ENCODE results near the gene PDCD1. TPM values are rescaled to one million over a fixed set of nuclear protein-coding genes. Genes with fewer than 3 reads are reported as not detected.
"Not testable (repeated sequence)": the region's sequence is repeated elsewhere in the genome, so short reads cannot be mapped to it uniquely, and the experiment has no call there.

The PDCD1 gene
- total RNA-seq, 1 donor from 2014 or later = 0.57 TPM

- DNase-seq (ENCODE audit: low spot score) = peak; percentile 71
These were observed 19.6 kb upstream of the PDCD1 start for GRCh38 chr2:241877989-241878970.

GRCh38 chr2:241877197-241877685 is 18.5 kb upstream of the PDCD1 start:
- DNase-seq (ENCODE audit: low spot score) = no peak

GRCh38 chr2:241876528-241877196 is 18.0 kb upstream of the PDCD1 start:
- DNase-seq (ENCODE audit: low spot score) = no peak

GRCh38 chr2:241875754-241876527 is 17.2 kb upstream of the PDCD1 start:
- not testable (repeated sequence) for DNase-seq (ENCODE audit: low spot score)

GRCh38 chr2:241874277-241874925 is 15.7 kb upstream of the PDCD1 start:
- no peak for DNase-seq (ENCODE audit: low spot score)

GRCh38 chr2:241873803-241874110 is 15.1 kb upstream of the PDCD1 start:
- no peak for DNase-seq (ENCODE audit: low spot score)

- DNase-seq (ENCODE audit: low spot score) = no peak
These were observed 14.5 kb upstream of the PDCD1 start for GRCh38 chr2:241873081-241873802.

GRCh38 chr2:241872313-241872642 is 13.6 kb upstream of the PDCD1 start:
- no peak for DNase-seq (ENCODE audit: low spot score)

- no peak for DNase-seq (ENCODE audit: low spot score)
These were observed 13.0 kb upstream of the PDCD1 start for GRCh38 chr2:241871538-241872312.

GRCh38 chr2:241870611-241871537 is 12.2 kb upstream of the PDCD1 start:
- no peak for DNase-seq (ENCODE audit: low spot score)

- DNase-seq (ENCODE audit: low spot score) = no peak
These were observed 11.4 kb upstream of the PDCD1 start for GRCh38 chr2:241870081-241870541.

- no peak for DNase-seq (ENCODE audit: low spot score)
These were observed 10.6 kb upstream of the PDCD1 start, which contains the start of gene RTP5 for GRCh38 chr2:241869087-241869961. Gene RTP5, plus strand, starts transcription at chr2:241869729. Its CDS starts 28 bp downstream, at chr2:241869757.

GRCh38 chr2:241868661-241869081 is 10.0 kb upstream of the PDCD1 start:
- no peak for DNase-seq (ENCODE audit: low spot score)

GRCh38 chr2:241867776-241868420 is 9.2 kb upstream of the PDCD1 start:
- DNase-seq (ENCODE audit: low spot score) = no peak

- DNase-seq (ENCODE audit: low spot score) = no peak
These were observed 8.3 kb upstream of the PDCD1 start for GRCh38 chr2:241866790-241867645.

Measured in ureter (tissue), 1 donor.